NOMO-1 treated with dmso at 0.1 percent for 144 hours (cell line): Measurements from ENCODE around the gene ZBTB44.
"Not testable (repeated sequence)": the region's sequence is repeated elsewhere in the genome, so short reads cannot be mapped to it uniquely, and the experiment has no call there.

ENCODE experiments used
- DNase-seq: peaks from one replicate; lab custom pipeline; 2025; ENCODE audit not compliant: unreplicated experiment; lab: John Stamatoyannopoulos, UW

Gene ZBTB44

DNA sequence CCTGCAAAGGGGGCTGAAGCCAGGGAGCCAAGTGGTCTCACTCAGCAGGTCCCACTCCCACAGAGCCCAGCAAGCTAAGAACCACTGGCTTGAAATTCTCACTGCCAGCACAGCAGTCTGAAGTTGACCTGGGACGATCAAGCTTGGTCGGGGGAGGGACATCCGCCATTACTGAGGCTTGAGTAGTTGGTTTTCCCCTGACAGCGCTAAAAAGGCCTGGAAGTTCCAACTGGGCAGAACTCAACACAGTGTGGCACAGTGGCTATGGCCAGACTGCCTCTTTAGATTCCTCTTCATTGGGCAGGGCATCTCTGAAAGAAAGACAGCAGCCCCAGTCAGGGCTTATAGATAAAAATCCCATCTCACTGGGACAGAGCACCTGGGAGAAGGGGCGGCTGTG is 64.8 kb downstream of the ZBTB44 start:
- DNase-seq, result not testable (repeated sequence)

DNA sequence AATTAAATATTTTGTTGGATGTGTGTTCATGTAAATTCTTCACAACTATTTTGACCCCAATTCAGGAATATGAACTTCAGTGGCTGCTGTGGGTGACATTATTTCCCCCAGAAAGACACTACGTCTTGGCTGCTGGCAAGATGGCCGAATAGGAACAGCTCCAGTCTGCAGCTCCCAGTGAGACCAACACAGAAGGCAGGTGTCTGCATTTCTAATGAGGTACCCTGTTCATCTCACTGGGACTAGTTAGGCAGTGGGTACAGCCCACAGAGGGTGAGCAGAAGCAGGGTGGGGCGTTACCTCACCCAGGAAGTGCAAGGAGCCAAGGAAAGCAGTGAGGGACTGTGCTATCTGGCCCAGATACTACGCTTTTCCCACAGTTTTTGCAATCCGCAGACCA is 65.3 kb downstream of the ZBTB44 start:
- no peak for DNase-seq

DNA sequence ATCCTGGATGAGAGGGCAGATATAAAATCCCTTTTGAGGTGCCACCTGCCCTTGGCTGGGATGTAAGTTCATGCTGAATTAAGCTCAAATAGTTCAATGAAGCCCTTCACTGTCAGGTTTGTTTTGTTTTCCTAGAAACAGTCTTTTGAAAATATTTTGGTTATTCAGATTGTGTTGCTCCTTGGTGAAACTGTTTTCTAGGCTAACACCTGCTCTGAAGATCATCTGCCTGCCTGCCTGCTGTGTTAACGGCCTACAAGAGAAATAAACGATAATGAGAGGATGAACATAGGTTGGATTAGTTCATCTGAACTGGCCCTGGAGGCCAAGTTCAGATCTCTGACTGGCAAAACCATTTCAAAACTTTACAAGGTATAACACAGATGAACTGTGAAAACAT is 67.4 kb downstream of the ZBTB44 start:
- DNase-seq, result no peak

DNA sequence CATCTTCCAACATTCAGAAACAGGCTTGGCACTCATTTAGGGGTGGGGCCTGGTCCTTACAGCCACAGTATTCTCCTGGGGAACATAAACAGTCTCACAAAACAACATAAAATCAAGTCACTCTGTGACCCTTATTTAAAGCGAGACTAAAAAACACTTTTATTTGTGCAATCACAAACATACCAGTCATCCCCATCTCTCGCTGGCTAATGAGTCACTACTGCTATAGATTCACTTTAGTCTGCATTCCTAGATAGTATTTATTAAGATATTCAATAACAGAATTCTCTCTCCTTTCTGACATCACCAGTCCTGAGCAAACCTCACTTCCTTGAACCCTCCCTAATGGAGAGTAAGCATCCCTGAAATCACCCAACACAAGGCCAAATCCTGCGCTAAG is 68.0 kb downstream of the ZBTB44 start:
- no peak for DNase-seq

DNA sequence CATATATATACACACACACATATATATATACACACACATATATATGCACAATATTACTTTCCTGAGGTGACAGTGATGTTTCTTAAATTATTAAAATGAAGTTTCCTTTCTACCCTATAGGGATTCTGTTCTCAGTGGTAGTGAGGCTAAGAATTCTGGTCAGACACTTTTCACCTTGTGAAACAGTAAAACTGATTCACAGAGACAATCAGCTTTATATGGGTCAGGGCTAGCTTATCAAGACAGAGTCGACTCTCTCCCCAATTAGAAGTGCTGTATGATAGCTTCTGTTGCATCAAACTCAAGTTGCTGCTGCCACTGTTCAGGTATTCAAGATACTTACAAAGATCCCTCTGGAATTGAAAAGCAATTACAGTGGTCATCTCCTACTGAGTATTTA is 68.4 kb downstream of the ZBTB44 start:
- no peak for DNase-seq

DNA sequence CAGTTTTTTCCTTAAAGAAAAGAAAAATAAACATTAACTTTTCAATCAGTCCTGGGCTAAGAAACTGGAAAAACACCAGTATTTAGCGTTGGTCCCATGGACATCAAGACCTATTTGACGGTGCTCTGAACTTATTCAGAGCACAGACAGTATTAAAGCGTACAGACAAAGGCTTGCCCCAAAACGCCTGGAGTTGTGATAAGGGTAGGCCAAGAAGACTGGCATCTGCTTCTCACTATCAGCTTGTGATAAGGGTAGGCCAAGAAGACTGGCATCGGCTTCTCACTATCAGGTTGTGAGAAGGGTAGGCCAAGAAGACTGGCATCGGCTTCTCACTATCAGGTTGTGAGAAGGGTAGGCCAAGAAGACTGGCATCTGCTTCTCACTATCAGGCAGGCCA is 69.3 kb downstream of the ZBTB44 start:
- DNase-seq, result not testable (repeated sequence)

DNA sequence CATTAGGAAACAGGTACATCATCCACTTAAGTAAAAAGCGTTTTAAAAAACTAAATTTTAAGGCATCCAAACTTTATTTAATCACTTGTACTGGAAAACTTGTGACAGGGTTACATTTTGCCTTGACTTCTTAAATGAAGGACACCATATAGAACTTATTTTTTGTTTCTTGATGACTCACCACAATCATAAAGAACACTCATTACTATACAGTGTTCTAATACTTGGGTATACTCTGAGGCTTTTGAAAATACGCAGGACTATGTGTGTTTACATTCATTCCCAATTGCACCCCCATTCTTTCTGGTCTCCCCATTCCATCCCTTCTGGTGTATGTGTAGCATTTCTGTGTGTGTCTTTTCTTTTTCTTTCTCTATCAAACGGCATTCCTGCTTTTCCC is 69.9 kb downstream of the ZBTB44 start:
- no peak for DNase-seq

DNA sequence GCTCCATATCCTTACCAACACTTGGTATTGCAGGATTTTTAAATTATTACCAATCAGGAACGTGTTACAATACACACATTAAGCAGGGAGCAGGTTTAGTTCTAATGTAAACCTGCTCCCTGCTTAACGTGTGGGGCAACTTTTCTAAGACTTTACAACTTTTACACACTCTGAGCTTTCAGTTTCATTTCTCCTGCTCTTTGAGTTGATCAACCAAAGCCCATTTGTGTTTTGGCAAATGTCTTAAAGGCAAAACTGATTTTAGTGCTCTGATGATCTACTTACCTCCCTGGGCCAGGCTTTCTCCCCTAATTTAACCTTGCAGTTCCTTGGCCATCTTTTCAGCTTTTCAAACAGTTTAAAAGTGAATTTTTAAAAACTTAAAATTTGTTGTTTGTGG is 70.9 kb downstream of the ZBTB44 start:
- DNase-seq, result no peak

DNA sequence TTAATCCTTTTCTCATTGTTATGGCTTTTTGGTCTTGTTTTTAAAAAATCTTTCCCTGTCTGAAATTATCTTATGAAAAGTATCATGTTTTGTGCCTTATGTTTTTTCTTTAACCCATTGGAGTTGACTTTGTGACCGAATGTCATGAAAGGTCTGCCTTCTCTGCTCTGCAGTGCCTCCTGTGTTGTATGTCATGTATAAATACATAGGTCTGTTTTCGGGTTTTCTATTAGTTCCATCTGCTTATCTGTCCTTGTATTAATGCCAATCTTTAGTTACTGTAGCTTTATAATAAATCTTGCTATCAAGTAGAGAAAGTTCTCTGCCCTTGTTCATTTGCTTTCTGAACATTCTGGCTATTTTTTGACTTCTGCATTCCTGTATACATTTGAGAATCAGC is 73.0 kb downstream of the ZBTB44 start:
- DNase-seq, result no peak

DNA sequence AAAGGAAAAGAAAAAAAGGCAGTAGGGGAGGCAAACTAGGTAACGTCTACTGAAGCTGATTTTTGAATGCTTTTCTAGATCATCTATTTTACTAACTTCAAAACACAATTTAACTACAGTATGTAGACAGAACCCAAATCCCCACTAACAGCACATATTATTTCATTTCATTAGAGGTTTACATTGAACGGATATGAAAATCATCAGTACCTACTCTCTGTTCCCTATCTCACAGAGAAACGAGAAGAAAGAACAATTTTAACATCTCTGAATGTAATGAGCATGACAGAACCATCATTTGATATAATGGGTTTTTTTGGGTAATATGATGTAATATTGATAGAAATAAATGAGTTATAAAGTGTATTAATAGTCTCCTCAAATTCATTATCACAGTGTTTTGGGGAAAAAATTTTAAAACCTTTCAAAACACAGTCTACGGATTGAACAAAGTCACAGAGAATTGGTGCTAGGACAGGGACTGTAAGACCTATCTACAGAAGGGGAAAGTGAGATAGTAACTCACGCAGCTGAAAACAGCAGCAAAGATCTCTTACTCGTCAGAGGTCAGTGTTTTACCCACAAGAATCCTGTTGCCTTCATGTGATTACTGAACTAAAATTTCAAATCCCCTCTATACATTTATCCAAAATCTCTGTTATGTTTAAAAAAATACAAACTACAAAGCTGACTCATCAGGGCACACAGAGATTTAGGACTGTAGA is 77.3 kb downstream of the ZBTB44 start:
- DNase-seq, result no peak

DNA sequence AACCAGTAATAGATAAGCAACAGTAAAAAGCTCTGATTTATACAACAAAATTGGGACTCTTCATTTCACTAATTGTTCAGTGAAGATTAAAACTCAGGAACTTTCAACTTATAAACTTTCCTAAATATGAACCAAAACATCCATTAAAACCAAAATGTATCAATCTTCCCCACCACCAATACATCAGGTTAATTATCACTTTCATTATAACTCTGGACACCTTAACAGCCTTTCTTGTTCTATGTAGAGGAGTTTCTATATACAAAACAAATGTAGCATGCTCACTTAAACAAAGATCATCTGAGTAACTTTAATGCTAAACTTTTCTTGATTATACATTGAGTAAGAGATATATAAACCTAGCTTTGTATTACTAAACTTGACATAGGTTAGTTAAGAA is 80.4 kb downstream of the ZBTB44 start:
- no peak for DNase-seq

DNA sequence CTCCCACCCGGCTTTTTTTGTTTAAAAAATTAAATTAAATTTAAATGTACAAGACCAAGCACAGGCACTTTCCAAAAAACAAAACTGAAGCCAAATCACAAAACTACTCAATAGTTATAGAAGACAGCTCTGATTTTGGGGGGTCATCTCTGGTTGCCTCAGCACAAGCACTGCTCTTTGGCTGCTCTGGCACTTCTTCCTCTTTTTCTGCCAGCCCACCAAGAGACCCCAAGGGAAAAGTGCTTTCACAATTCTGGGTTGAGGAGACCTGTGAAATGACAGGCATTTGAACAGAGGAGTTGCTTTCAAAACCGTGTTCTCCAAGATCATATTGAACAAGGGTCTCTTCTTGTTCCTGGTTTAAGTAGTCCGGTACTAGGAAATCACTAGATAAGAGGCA is 80.8 kb downstream of the ZBTB44 start:
- DNase-seq, result not testable (repeated sequence)

DNA sequence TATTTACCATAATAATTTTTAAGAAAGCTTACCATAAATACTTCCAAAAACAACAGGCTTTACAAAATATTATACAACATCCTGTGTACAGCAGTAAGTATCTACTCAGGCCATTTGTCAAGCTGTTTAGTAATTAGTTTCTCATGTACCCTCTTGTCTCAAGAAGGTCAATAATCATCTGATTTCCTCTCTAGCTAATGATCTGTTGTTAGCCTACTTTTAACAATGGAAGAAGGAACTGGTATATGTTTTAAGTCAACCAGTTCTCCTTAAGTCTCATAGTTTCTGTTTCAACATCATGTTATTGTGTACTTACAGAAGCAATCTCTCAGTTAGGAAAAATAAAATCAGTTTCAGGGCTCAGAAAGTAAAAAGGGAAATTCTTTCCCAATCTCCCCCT is 81.2 kb downstream of the ZBTB44 start:
- not testable (repeated sequence) for DNase-seq

DNA sequence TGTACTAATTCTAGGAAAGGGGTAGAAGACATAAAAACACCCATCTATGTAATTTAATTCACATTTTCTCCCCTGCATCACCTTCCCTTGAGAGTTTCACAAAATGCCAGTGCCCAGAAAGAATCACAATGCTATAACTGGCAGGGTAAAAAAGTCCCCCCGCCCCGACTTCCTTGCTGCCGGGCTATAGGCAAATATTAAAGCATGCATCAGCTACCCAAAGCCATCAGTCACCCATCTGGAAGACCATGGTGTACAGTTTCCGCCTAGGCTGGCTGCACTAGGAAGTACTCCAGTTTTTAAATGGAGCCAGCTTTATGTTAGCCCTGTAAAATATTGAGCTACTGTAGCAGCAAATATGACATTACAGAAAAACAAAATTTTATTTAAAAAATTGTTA is 87.3 kb downstream of the ZBTB44 start:
- no peak for DNase-seq

DNA sequence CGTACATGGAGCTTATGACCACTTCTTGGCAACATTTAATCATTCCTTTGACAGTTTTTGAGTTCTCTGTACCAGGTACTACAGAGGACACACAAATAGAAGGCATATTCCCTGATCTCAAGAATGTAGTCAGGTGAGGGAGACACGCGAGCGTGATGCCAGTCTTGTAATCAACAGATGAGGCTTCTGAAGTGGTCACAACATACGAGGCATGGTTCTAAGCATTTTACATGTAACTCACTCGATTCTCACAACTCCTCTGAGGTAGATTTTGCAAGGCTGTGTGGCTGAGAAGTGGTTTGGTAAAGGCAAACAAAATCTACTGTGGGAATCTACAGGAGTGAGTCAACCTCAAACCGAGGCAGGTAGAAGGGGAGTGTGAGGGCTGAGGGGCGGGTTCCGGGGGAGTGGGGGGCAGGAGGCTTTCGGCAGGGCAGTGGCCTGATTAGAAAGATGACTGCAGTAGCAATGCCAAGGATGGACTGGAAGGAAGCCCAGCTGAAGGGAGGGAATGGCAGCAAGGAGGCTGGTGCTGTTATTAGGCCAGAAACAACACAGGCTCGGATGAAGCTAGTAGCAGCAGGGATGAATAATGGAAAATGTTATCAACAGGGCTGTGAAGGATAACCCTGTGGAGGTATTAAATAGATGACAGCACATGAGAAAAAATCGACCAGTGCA is 91.3 kb downstream of the ZBTB44 start:
- DNase-seq, result no peak

DNA sequence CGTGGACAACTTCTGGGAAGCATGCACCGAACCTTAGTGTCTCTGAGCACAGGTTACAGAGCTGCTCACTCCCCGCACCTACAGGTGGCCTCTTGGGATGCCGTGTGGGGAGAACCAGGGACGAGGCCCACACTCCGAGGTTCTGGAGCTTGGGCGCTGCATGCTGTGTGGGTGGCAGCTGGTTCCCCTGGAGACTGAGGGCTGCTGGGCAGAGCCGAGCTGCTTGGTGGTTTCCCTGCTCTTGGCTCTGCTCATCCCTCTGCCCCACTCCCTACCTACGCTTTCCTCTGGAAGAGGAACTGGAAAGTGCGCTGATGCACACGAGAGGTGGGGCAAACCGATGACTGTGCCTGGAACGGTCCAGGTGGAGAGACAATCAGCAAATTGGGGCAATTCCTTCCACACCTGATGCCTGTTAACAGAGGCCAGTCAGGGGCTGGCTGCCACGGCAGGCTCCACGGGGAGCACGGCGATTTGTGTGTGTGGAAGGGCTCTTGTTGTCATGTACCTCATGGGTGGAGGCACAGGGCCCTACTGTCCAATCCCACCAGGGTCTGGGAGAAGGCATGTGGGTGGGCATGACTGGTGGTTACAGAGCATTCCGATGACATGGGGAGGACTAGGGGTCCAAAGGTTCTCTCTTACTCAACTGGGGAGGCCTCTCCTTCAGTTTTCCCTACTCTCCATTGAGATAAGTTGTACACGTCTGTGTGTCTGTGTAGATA is 94.2 kb downstream of the ZBTB44 start:
- no peak for DNase-seq

DNA sequence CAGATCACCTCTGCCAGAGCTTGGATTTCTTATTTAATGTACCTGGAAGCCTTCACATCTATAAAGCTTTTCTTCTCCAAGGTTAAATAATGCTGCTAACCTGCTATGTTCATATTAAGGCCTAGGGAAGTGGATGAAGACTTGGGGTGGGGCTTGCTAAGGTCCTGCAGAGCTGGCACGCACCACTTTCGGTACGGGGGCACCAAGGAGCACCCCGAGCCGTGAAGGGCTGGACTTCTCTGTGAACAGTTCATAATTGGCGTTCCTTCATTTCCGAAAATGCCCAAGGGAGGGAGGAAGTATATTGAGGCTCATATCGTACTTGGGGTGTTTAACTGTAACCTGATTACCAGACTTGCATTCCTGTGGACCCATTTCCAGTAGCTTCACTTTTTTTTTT is 95.6 kb downstream of the ZBTB44 start:
- no peak for DNase-seq

DNA sequence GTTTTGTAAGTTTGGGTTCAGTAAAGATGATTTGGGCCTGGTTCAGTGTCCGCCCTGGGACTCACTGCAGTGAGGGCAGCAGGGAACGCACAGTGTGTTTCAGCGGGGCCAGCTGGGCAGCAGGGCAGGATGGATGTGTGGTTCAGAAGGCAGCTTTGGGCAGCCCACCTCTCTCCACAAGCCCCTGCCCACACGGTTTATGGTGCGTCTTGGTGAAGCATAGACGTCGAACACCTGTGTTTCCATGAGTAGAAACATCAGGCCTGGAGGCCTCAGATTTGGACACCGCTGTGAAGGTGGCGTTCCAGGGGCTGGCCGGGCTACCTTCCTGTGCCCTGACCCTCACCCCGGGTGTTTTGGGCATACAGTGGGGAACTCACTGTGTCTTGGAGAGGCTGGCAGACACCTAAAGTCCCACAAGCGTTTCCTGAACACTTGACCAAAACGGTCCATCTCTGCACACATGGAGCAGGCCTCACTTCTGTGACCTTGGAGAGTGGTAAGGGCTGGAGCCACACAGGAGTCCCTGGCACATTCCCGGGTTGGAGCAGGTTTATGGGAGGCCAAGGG is 96.1 kb downstream of the ZBTB44 start:
- DNase-seq, result no peak

DNA sequence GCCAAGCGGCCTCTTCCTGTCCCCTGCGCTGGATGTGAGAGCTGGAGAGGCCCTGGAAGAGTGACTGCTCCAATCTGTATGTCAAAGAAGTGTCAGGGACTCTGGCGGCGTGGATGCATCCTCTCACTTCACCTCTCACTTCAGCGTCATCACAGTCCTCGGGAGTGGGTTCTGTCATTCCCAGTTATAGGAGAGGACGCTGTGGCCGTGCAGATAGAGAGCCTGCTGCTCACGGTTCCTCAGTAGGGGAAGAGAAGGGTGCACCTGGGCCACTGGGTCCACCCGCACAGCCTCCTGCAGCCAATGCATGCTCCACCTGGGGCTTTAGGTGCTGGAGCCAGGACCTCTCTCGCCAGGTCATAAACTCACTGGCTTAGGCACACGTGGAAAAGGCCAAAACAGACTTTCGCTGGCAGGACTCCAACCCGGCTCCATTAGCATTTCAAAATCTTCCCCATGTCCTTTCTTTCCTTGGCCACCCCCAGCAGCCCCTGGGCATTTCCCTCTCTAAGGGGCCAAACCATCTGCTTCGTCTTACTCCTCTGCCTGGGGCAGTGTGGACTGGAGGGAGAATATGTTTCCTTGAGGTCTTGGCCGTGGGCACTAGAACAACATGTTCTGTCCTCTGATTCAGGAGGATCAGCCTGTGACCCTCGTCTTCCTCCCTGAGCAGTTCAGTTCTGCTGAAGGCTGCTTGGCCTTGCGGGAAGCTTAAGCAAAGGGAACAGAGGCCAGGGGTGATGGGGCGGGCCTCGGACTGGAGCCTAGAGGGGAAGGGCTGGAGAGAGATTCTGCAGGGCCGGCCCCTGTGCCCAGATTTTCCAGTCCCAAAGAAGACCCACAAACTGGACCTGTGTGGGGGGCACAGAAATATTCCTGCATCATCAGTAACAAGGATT is 97.3 kb downstream of the ZBTB44 start:
- no peak for DNase-seq

DNA sequence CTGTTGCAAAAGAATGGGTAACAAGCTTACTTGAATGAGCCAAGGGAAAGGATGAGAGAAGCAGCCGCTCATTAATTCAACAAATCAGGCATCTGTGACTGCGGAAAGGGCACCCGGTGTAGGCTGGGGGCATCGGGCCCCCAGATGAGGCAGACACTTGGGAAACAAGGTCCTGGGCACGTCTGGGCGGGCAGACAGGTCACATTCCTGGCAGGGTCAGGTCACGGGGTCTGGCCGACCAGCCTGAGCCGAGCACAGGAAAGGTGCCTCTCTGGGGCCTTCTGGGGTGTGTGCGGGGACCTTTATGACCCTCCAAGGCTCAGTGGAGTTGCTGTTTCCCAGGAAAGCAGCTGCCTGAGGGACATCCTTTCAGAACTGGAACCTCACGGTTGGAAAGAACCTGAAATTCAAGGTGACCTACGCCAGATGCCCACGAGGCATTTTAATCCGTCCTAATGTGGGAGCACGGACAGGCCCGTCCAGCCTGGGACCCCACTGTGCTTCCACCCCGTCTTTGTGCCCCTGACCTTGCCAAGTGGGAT is 98.1 kb downstream of the ZBTB44 start:
- DNase-seq, result no peak

DNA sequence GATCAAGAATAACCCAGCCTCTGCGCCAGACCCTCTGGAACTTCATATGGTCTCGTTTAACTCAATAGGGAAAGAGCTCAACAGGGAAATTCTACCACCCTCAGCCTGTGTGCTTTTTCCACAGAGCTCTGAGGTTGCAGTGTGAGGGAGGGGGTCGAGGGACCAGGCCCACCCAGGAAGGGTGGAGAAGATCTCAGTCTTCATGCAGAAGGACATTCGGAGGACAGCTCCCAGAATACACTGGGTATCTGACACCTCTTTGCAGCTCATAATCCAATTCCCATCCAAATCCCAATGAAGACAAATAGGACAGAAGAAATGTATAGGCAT is 98.5 kb downstream of the ZBTB44 start:
- DNase-seq, result no peak
